Tibial artery (tissue), 4 donors: ENCODE data around the gene MGAT1.

Experiments used
- DNase-seq, 2 donors: peaks; one replicate each; pipeline ENCODE4 v3.0.0-alpha.2; 2019
- H3K27ac ChIP-seq, 2 donors: fragments of 200-600 bp; sonication (generic) in 1 of 2; 1 replicate in 1 of 2; 2 replicates in 1 of 2; pipeline ENCODE4 v1.5.1; 2018 to 2019; ENCODE audit warnings: mild to moderate bottlenecking in 1 of 2
- H3K27me3 ChIP-seq, 2 donors: fragments of 200-600 bp; sonication (generic) in 1 of 2; one replicate each; pipeline versions ENCODE4 v1.5.1 to v1.6.0; 2016 to 2019
- H3K36me3 ChIP-seq, 3 donors: fragments of 200-600 bp; sonication (generic) in 2 of 3; one replicate each; pipeline ENCODE4 v1.5.1; 2016 to 2019; ENCODE audit warnings: mild to moderate bottlenecking in 2 of 3
- H3K4me1 ChIP-seq, 4 donors: fragments of 200-600 bp; sonication (generic) in 2 of 4; 1 replicate in 3 of 4; 2 replicates in 1 of 4; pipeline ENCODE4 v1.5.1; 2016 to 2019
- H3K4me3 ChIP-seq, 2 donors: fragments of 200-600 bp; sonication (generic) in 1 of 2; 1 replicate in 1 of 2; 2 replicates in 1 of 2; pipeline ENCODE4 v1.5.1; 2018 to 2019; ENCODE audit warnings: mild to moderate bottlenecking in 2 of 2
- H3K9me3 ChIP-seq, 3 donors: fragments of 200-600 bp; sonication (generic) in 1 of 3; one replicate each; pipeline ENCODE4 v1.5.1; 2016 to 2019
- CTCF ChIP-seq, 2 experiments: fragments of 200-600 bp in 1 of 2; fragments of 450-650 bp in 1 of 2; IDR thresholded peaks; one replicate each; pipeline ENCODE4 v1.5.1; 2017 to 2019; ENCODE audit warnings: antibody characterized with exemption in 2 of 2, mild to moderate bottlenecking in 1 of 2, moderate library complexity in 1 of 2
- intact Hi-C: fragments of 100-400 bp; cut with DNase I; formaldehyde crosslinking; loops from one replicate; pipeline ENCODE4 v1.15.0; 2023; ENCODE audit warnings: low total_unique reads

The MGAT1 gene

DNA sequence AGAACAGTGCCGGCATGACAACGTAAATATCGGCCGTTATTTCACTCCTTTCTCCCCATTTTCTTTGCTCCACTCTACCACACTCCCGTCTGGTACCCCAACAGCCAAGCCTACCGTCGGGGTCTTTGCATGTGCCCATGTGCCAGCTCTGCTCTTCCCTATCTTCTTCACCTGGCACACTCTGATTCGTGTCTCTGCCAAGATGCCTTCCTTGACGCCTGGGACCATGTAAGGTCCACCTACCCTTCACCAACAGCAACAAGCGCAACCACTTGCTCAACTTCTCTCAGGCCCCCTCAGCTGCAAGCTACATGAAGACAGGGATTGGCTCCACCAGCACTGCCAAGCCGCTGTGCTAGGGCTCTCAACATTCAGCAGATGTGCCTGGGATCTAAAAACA lies 4.4 kb downstream of the MGAT1 start:
- Histone ChIP-seq H3K27ac (peak overlapping the region in 1 of 2 donors; percentile 0), H3K27me3 (no peaks in the 10 kb centered on the region), H3K4me1 (peaks cover 0 to 72% (median 61%) of the 10 kb centered on the region in 4 donors), H3K9me3 (no peaks in the 10 kb centered on the region), H3K4me3 (no peak overlapping the region), H3K36me3 (peaks cover 0 to 28% (median 2%) of the 10 kb centered on the region in 3 donors)
- intact Hi-C loops = no loop called here
- TF ChIP-seq CTCF (IDR thresholded peaks at IDR 0.05) = no peak
- peak in 1 of 2 donors; percentile 55 for DNase-seq

- Histone ChIP-seq H3K4me1 (peaks cover 0 to 68% (median 59%) of the 10 kb centered on the region in 4 donors), H3K27me3 (no peaks in the 10 kb centered on the region), H3K9me3 (no peaks in the 10 kb centered on the region), H3K36me3 (peaks cover 4 to 35% (median 9%) of the 10 kb centered on the region in 3 donors), H3K4me3 (no peak overlapping the region), H3K27ac (no peak overlapping the region)
- TF ChIP-seq CTCF (IDR thresholded peaks at IDR 0.05) = no peak
- intact Hi-C loops = no loop called here
- DNase-seq = peak in 1 of 2 donors; percentile 58
These were observed 5.1 kb downstream of the MGAT1 start for GRCh38 chr5:180797256-180798192.

- Histone ChIP-seq H3K4me3 (no peak overlapping the region), H3K9me3 (no peaks in the 10 kb centered on the region), H3K27me3 (no peaks in the 10 kb centered on the region), H3K36me3 (peaks cover 20 to 51% (median 26%) of the 10 kb centered on the region in 3 donors), H3K4me1 (peaks cover 0 to 58% (median 51%) of the 10 kb centered on the region in 4 donors), H3K27ac (no peak overlapping the region)
- intact Hi-C loops = no loop called here
- no peak for TF ChIP-seq CTCF (IDR thresholded peaks at IDR 0.05)
- no peak for DNase-seq
These were observed 6.8 kb downstream of the MGAT1 start for GRCh38 chr5:180795771-180796313.

GRCh38 chr5:180792965-180793287 lies 9.7 kb downstream of the MGAT1 start:
- Histone ChIP-seq H3K4me1 (peaks cover 0 to 29% (median 27%) of the 10 kb centered on the region in 4 donors), H3K9me3 (no peaks in the 10 kb centered on the region), H3K27me3 (no peaks in the 10 kb centered on the region), H3K27ac (no peak overlapping the region), H3K36me3 (peaks cover 30 to 69% (median 54%) of the 10 kb centered on the region in 3 donors), H3K4me3 (no peak overlapping the region)
- no peak for TF ChIP-seq CTCF (IDR thresholded peaks at IDR 0.05)
- intact Hi-C loops = no loop called here
- DNase-seq = no peak

DNA sequence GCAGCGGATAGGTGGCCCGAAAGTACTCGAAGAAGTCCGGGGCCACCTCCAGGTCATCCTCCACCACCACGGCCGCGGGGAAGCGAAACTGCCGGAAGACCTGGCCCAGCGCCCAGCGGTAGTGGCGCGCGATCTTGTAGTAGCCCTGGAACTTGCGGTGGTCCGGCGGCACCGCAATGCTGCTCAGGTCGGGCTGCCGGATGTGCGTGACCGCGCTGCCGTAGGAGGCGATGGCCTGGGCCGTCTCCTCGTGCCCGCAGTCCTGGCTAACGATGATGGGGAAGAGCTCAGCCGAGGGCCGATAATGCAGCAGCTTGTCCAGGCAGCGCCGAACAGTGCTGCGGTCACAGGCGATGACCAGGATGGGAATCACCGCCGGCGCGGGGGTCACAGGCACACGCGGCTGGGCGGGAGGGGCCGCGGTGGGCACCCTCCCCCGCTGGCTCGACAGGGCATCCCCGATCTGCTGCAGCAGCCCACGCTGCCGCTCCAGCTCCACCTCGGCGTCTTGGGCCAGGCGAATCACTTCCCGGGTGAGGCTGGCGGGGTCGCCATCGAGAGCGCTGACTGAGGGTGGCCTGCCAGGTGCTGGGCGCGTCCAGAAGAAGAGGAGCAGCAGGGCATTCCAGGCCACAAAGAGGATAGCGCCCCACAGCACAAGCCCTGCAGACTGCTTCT lies 10.2 kb downstream of the MGAT1 start:
- intact Hi-C loops = no loop called here
- peak in 1 of 2 donors; percentile 66 for DNase-seq
- Histone ChIP-seq H3K4me1 (peaks cover 0 to 29% (median 24%) of the 10 kb centered on the region in 4 donors), H3K4me3 (no peak overlapping the region), H3K27ac (no peak overlapping the region), H3K27me3 (no peaks in the 10 kb centered on the region), H3K9me3 (no peaks in the 10 kb centered on the region), H3K36me3 (peaks cover 30 to 74% (median 59%) of the 10 kb centered on the region in 3 donors)
- TF ChIP-seq CTCF (IDR thresholded peaks at IDR 0.05) = no peak
